ENCODE results near the gene GNAI2.
A peak's percentile ranks its signal among the peaks of the same experiment; 100 is the strongest.

GNAI2 gene

DNA sequence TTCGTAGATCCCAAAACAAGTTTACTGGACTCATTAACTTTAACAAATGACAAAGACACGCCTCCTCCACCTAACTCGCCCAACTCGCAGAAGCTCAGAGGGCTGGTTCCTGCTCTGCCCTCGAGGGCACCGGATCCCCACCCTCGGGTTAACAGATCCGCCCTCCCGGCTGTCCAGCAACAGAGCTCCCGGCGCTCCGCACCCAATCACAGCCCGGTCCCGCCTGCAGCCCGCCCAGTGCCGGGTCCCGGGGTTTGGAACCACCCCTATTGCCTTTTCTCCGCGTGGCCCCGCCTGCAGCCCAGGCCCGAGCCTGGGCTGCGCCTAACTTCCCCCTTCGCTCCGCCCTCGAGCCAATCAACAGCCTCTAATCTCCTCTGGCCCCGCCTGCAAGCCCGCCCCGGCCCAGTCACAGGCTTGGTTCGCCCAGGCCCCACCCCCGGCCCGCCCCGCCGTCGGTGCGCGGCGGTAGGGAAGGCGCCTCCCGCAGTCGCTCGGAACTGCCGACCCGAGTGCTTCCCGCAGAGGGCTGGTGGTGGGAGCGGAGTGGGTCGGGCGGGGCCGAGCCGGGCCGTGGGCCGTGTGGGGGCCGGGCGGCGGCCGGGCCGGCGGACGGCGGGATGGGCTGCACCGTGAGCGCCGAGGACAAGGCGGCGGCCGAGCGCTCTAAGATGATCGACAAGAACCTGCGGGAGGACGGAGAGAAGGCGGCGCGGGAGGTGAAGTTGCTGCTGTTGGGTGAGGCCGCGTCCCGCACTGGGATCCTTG is at the start of gene GNAI2:
Gene GNAI2 (plus strand): TSS at position 489 of the 768 bp plus-strand sequence. CDS start 132 bp downstream, at position 621.
- peak; percentile 99 for DNase-seq

DNA sequence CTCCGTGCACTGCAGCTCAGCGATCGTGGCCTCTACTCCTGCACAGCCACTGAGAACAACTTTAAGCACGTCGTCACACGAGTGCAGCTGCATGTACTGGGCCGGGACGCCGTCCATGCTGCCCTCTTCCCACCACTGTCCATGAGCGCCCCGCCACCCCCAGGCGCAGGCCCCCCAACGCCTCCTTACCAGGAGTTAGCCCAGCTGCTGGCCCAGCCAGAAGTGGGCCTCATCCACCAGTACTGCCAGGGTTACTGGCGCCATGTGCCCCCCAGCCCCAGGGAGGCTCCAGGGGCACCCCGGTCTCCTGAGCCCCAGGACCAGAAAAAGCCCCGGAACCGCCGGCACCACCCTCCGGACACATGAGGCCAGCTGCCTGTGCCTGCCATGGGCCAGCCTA is 48.3 kb upstream of the GNAI2 start:
- no peak for DNase-seq

DNA sequence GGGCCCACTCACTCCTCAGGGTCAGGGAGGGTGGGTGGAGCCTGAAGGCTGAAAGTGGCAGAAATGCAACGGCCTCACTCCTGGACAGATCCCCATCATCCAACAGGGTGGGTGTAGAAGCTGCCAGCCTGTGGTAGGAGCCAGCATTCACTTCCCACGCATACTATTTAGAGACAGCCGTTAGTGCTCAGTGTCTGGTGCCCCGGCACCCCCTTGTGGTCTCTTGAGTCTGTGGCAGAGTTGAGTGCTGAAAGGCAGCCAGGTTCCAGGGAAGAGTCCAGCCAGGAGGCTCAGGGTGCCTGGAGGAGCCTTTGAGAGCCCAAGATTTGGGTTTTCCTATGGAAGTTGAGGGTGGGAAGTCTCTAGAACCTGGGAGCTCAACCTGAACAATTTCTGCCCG is 46.7 kb upstream of the GNAI2 start:
- peak; percentile 33 for DNase-seq

DNA sequence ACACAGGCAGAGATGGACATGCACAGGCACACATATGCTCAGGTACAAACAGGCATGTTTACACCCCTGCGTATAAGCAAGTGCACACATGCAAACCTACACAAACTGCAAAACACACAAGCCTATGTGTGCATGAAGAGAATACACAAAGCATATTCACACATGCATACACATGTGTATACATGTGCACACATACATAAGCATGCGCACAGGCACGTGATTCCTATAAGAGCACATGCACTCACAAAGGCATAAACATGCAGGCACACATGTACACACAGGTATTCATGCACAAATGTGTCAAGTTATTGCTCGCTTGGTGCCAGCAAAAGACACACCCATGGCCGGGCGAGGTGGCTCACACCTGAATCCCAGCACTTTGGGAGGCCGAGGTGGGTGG is 46.0 kb upstream of the GNAI2 start:
- no peak for DNase-seq

DNA sequence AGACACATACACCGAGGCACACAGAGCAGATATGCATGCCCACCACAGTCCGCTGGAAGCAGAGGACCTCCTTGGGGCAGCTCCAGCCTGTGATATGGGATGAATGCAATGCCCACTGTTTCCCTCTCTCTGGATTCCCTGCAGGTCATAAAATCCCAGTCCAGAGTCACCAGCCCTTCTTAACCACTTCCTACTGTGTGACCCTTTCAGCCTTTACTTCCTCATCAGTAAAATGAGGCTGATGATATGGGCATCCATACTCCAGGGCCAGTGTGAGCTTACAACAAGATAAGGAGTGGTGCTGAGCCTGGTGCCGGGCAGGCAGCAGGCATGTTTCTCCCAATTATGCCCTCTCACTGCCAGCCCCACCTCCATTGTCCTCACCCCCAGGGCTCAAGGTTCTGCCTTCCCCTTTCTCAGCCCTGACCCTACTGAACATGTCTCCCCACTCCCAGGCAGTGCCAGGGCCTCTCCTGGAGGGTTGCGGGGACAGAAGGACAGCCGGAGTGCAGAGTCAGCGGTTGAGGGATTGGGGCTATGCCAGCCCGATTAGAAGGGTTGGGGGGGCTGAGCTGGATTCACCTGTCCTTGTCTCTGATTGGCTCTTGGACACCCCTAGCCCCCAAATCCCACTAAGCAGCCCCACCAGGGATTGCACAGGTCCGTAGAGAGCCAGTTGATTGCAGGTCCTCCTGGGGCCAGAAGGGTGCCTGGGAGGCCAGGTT is 44.9 kb upstream of the GNAI2 start, which contains the start of gene GNAT1:
Gene GNAT1 (plus strand): TSS at position 675 of the 725 bp plus-strand sequence. CDS start 116 bp downstream, outside the sequence.
- no peak for DNase-seq

DNA sequence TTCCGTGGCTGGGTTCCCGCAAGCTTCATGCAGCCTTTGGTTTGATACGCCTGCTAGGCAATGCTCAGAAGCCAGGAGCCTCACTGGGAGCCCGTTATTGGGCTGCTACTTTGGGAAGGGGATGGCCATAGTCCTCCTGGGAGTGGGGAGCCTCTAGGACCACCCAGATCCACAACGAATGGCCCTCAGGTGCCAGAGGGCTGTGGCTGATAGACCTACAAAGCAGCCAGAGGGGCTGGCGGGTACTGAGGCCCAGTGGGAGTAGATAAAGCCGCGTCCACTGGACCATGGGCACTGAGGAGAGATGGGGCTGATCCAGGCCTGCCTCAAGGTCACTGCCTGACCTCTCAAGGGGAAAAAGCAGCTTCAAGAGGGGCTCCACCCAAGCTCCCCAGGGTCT is 43.9 kb upstream of the GNAI2 start:
- DNase-seq = no peak

DNA sequence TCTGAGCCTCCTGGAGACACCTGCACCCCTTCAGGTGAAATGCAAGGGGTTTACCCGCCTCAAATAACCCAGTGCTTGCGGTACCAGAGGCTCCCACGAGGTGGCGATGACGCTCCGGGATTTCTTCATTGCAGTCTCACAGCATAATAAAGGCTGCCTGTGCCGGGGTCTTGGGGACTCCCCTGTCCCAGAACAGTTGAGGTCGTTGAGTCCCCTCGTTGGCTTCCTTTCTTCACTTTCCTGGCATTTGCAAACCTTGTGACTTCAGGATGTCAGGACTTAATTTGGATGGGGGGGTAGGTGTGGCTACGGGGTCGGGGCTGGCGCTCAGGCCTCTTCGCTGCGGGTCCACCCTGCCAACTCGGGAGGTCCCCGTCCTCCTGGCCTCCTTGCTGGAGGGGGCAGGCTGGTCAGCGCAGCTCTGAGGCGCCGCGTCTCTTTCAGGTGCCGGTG is 43.3 kb upstream of the GNAI2 start:
- DNase-seq = peak; percentile 86

DNA sequence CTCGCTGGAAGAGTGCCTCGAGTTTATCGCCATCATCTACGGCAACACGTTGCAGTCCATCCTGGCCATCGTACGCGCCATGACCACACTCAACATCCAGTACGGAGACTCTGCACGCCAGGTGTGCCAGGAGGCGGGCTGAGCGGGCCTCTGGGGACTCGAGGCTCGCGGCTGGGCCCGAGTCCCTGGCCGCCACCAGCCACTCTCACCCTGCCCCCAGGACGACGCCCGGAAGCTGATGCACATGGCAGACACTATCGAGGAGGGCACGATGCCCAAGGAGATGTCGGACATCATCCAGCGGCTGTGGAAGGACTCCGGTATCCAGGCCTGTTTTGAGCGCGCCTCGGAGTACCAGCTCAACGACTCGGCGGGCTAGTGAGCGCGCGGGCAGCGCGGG is 42.7 kb upstream of the GNAI2 start:
- no peak for DNase-seq

DNA sequence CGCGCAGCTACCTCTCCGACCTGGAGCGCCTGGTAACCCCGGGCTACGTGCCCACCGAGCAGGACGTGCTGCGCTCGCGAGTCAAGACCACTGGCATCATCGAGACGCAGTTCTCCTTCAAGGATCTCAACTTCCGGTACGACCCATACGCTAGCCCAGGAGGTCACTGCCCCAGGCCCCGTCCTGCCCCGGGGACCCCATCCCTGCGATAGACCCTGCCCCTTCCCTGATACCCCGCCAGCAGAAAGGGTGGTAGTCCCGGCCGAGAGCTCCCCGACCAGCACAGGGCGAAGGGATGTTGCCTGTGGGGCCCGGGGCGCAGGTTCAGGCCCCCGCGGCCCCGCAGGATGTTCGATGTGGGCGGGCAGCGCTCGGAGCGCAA is 42.3 kb upstream of the GNAI2 start:
- no peak for DNase-seq

DNA sequence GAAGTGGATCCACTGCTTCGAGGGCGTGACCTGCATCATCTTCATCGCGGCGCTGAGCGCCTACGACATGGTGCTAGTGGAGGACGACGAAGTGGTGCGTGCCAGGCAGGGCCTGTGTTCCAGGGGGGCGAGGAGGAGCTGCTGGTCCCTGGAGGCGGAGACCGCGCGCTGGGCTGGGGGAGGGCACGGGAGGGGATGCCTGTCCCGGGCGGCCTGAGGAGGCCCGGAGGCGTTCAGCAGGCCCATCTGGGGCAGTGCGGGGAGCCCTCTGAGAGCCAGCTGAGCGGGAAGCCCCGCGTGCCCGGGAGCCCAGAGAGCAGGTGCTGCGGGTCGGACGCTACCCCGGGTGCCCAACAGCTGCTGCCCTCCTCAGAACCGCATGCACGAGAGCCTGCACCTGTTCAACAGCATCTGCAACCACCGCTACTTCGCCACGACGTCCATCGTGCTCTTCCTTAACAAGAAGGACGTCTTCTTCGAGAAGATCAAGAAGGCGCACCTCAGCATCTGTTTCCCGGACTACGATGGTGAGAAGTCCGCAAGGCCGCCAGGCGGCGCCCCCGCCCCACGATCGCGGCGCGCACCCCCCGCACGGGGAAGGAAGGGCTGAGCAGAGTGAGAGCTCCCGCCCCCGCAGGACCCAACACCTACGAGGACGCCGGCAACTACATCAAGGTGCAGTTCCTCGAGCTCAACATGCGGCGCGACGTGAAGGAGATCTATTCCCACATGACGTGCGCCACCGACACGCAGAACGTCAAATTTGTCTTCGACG is 41.7 kb upstream of the GNAI2 start:
- peak; percentile 84 for DNase-seq

DNA sequence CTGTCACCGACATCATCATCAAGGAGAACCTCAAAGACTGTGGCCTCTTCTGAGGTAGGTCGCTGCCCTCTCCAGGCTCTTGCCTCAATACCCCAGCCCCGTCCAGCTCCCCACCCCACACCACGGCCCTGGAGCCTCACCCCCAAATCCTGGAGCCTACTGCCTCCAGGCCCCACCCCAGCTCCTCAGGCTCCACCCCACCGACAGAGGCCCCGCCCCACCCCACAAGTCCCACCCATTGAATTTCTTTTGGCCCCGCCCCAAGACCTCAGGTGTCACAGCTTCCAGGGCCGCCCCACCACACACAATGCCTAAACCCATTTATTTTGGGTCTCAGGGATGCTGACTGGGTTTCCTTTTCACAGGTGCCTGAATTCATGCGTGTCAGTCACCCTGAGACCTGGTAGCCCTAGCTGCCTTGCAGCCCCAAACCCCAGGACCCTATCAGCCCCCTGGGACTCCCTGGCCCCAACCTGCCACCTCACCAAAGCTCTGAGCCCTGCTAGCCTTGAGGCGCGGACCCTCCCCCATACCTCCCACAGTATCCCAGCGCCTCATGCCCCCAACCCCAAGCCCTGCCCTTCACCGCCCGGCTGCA is 41.0 kb upstream of the GNAI2 start:
- peak; percentile 31 for DNase-seq

DNA sequence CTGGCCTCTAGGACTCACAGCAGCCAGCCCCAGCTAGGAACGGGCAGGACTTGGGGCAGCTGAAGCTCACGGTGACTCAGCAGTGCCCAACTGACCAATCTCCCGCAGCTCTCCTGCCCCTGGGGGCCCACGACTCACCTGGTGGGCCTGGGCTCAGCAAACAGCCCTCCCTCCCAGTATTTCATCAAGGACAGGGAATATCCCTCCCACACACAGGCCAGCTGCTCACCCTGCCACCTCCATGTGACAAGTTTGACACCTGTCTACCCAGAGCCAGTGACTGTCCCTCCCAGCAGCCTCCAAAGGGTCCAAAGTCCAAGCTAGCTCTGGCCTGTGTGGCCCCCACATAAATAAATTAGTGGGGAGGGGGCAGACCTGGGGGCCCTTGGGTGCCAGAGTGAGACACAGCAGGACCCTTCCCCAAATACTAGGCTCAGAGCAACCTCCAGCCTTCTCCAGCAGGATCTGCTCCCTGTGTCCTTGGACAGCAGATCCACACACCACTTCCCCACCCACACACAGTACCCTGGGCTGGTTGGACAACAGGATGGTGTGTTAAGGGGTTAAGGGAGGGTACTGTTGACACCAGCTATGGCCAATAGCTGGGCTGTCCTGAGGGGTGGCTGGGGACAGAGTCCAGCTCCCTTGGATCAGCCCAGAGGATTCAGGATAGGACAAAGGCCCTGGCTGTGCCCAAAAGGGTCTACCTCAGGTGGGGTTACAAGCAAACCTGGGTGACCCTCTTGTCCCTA is 40.3 kb upstream of the GNAI2 start:
- DNase-seq = no peak

DNA sequence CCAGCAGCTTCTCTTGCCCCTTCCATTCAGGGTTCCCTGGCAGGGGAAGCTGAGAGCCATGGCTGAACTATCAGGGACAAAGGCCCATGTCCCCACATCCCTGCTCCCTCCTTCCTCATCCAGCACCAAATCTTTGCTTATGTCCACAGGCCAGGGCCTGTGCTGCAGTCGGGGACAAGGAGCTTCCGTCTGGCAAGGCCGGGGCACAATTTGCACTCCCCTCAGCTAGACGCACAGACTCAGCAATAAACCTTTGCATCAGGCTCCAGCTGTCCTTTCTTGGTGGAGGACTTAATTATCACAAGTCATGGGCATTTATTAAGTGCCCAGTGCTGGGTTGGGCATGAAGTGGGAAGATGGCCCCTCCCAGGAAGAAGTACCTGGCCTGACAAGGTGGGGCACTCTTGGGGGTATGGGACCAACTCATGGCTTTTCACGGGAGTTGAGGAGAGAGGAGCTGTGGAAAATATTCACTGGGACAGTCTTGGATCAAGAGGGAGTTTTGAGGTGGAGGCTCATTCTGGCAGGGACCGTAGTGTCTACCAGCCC is 39.7 kb upstream of the GNAI2 start:
- no peak for DNase-seq

DNA sequence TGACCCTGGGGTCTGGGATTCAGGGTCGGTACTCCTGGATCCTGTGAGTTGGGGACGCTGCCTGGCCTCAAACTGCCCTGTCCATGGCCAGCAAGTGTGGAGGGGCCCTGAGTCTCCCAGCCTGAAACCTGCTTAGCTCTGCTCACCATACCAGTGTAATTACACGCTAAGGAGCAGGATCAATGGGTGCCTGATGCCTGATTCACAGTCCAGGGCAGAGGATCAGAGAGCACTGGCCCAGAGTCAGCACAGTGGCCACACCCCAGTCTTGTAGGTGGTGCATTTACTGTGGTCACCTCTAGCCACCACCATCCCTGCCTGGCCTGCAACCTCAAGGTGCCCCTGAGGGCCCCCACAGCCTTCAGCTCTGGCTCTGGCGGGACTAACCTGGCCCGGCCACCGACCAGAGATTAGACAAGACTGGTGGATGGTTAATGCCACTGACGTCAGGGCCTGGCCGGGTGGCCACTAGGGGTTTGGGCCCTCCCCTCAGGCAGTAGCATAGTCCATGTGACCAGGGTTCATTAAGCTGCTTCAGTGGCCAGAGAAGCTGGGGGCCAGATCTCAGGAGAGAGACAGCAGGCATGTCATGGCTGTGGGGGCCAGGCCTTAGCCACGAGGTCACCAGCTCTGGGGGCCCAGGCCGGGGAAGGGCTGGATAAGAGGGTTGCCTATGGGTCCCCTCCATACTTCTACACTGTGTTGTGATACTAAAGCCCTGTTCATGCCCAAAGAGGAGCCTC is 34.3 kb upstream of the GNAI2 start:
- no peak for DNase-seq

DNA sequence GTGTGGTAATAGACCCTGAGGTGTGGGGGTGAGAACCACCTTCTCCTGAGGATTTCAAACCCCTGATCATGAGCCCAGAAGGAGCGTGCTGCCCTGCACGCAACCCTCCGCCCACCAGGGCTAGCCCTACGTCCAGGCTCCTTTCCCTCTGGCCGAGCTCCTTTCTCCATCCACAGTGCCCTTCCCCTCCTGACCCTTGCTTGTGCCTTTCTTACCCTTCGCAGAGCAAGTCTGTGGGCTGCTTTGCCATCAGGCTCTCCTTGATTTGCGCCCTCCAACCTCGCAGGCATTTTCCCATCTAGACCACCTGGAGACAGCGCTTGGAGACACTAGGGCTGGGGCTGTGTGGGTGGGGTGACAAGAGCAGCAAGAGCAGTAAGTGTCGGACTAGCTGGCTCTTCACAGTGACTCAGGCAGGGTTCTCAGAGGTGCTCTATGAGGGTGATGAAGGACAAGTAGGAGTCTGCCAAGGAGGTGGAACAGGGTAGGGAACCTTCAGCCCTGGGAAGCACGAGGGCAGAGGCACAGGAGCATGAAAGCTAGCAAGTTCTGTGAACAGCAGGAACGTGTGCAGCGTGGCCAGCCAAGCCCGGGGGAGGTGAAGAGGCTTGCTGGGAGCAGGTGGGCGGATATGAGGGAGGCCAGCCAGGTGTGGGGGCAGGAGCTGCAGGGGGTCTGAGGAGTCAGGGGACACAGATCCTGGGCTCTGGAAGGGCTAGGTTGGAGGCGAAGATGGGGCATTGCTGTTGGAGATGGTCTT is 33.5 kb upstream of the GNAI2 start:
- no peak for DNase-seq

DNA sequence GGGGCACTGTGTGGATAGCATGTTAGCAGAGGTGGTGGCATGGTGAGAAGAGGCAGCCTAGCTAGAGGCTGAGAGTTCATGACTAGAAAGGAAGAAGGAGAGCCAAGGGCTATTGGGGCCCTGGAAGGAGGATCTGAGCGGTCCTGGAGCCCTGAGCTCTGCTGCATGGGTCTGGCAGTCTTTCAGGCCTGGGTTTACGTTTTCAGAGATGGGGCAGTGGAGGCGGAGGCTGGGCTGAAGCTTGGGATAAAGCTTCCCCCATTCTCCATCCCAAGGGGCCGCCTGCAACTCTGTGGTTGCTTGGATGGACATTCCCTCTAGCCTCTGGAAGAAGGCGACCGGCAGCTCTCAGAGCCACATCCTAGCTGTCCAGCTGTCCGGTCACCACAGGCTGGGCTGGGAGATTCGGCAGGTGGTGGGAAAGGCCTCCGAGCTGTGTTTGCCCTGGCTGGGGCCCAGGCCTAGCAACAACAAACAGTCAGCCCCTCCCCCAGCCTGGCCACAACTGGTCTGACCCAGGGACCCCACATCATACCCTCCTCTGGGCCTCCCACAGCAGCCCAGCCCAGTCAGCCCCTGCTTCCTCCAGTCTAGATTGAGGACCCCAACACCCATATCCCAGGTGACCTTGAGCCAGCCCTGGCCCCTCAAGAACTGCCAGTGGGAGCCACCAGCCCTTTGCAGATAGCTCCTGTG is 32.7 kb upstream of the GNAI2 start:
- DNase-seq = no peak

DNA sequence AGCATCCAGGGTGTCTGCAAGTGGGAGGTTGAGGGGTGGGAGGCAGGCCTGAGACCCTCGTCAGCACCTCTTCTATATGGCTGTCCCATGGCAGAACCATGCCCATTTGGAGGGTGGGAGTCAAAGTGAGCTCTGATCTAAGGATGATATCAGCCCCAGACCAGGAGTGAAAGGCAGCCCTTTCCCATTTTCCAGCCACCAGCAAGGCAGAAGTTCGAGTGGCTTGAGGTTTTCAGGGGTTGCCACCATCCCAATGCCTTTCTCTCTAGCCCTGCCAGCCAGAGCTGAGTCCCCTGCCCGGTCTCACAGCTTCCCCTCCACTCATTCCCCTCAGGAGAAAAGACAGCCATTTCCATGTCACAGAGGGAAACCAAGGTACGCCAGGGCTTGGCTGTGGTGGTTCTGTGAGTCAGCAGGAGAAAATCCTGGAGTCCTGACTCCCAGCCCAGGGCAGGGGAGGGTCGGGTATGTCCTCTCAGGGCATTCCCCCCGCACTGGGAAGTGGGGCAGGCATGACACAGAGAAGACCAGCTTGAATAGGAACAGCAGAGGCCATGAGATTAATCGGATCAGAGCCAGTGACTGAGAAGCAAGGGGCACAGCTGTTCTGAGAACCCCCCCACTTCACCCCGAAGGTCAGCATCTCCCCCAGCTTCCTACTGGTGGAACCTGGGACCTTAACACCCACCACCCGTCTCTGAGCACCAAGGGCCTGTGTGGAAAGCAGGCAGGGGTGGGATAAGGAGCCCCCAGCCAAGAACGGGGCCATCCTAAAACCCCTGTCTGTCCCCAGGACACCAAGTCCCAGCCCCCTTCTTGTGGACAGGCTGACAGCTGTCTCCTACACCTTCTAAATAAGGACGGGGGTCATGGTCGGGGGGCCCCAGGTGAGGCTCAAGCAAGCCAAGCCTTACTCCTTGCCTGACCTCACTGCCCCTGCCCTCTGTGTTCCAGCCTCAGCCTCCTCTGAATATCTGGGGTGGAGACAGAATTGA is 31.9 kb upstream of the GNAI2 start:
- DNase-seq = no peak

DNA sequence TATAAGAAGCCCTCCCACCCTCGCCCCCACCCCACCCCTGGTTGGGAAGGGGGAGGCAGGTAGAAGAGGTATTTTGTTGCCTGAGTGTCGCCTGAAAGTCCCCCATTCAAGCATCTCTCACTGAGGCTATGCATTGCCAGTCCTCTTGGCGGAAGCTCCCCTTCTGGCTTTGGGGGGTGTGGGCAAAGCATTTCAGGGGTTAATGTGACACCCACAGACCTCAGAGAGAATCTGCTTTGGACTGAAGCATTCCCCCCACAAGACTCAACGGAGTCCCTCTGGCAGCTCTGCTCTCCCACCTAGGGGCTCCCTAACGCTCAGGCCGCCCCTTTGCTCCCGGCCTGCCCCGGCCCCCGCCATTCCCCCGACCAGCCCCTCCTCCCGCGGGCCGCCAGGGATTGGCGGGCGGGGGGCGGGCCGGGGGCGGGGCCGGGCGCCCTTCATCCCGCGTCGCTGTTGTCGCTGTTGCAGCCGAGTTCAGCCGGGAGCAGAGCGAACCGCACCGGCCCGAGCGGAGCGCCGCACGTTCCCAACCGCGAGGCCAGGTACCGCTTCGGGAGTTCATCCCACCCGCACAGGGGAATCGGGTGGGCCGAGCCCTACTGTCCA is 31.1 kb upstream of the GNAI2 start, which contains the start of gene SLC38A3:
Gene SLC38A3 (plus strand): TSS at position 468 of the 609 bp plus-strand sequence. CDS start 8,929 bp downstream, outside the sequence.
- peak; percentile 22 for DNase-seq

All from activated naive CD4-positive, alpha-beta T cell treated with Interleukin-2 at 50 U/mL for 16 hours (primary cell).